ENCODE results near the gene KDM2A. TPM values are rescaled to one million over a fixed set of nuclear protein-coding genes. Genes with fewer than 3 reads are reported as not detected.

Gene KDM2A
- total RNA-seq, 4 donors from 2014 or later: 48.2 to 94.9 (median 73.5) TPM

GRCh38 chr11:67295846-67296245 lies 176.8 kb downstream of the KDM2A start:
- intact Hi-C loops (cut with DNase I; ENCODE audit: low total_unique reads): no loop called here
- H3K4me3 ChIP-seq: no peak overlapping the region
- no peak for DNase-seq
- H3K4me1 ChIP-seq: no peaks in the 10 kb centered on the region
- TF ChIP-seq, protein P1, sequence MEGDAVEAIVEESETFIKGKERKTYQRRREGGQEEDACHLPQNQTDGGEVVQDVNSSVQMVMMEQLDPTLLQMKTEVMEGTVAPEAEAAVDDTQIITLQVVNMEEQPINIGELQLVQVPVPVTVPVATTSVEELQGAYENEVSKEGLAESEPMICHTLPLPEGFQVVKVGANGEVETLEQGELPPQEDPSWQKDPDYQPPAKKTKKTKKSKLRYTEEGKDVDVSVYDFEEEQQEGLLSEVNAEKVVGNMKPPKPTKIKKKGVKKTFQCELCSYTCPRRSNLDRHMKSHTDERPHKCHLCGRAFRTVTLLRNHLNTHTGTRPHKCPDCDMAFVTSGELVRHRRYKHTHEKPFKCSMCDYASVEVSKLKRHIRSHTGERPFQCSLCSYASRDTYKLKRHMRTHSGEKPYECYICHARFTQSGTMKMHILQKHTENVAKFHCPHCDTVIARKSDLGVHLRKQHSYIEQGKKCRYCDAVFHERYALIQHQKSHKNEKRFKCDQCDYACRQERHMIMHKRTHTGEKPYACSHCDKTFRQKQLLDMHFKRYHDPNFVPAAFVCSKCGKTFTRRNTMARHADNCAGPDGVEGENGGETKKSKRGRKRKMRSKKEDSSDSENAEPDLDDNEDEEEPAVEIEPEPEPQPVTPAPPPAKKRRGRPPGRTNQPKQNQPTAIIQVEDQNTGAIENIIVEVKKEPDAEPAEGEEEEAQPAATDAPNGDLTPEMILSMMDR (IDR thresholded peaks at IDR 0.05): no peak
- no peak for TF ChIP-seq POLR2A (IDR thresholded peaks at IDR 0.05)
- no peaks in the 10 kb centered on the region for H3K27me3 ChIP-seq
- no peaks in the 10 kb centered on the region for H3K9me3 ChIP-seq
- no peaks in the 10 kb centered on the region for H3K36me3 ChIP-seq
- H3K27ac ChIP-seq: no peak overlapping the region

DNA sequence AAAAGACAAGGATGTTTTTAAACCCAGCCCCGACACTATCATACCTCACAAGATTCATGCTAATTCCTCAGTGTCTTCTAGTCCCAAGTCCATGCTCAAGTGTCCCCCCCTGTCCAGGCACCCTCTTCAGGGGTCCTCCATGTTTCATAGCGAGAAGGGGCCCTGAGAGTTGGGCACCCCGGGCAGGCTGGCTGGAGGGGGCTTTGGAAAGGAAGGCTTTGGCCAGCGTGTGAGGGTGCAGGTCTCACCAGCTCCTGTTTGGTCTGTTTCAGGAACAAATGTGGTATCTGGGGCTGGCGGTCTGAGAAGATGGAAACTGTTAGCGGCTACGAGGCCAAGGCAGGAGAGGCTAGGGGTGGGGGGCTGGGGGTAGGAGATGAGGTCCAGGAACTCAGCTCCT lies 179.7 kb downstream of the KDM2A start:
- H3K4me3 ChIP-seq: no peak overlapping the region
- intact Hi-C loops (cut with DNase I; ENCODE audit: low total_unique reads): no loop called here
- H3K4me1 ChIP-seq: no peaks in the 10 kb centered on the region
- H3K27me3 ChIP-seq: no peaks in the 10 kb centered on the region
- H3K36me3 ChIP-seq: no peaks in the 10 kb centered on the region
- no peak overlapping the region for H3K27ac ChIP-seq
- no peak for TF ChIP-seq POLR2A (IDR thresholded peaks at IDR 0.05)
- TF ChIP-seq, protein P1 (IDR thresholded peaks at IDR 0.05): no peak
- H3K9me3 ChIP-seq: no peaks in the 10 kb centered on the region
- no peak for DNase-seq

- Histone ChIP-seq H3K27me3 (no peaks in the 10 kb centered on the region), H3K9me3 (no peaks in the 10 kb centered on the region), H3K4me3 (no peak overlapping the region), H3K27ac (no peak overlapping the region), H3K4me1 (no peaks in the 10 kb centered on the region), H3K36me3 (no peaks in the 10 kb centered on the region)
- TF ChIP-seq, protein P1 (IDR thresholded peaks at IDR 0.05): no peak
- no peak for TF ChIP-seq POLR2A (IDR thresholded peaks at IDR 0.05)
- no peak for DNase-seq
- intact Hi-C loops (cut with DNase I; ENCODE audit: low total_unique reads): loop anchor here (5.0 kb wide), 1 partner anchor 37 kb away; no protein-coding TSS in a partner anchor
Observed at GRCh38 chr11:67299471-67300191, 180.6 kb downstream of the KDM2A start.

DNA sequence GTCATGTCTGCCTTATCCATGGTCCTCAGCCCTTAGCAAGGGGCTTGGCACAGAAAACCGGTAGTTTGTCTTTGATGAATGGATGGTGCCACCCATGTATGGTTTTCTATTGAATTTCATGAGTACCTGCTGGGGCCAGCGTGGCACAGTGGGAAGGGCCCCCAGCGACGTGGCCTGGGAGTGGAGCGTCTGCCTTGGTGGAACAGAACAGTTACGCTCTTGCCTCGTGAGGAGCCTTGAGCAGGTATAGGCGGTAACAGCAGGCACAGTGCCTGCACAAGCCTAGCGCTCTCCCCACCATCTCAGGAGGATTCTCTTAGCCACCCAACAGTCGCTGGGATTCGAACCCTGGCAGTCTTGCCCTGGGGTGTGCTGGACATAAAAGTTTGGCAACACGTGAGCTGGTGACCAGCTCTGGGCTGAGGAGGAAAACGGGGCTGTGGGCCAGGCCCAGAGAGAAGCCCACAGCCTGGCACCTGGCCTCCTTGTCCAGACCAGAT lies 181.2 kb downstream of the KDM2A start:
- TF ChIP-seq, protein P1 (IDR thresholded peaks at IDR 0.05): no peak
- no peak for TF ChIP-seq POLR2A (IDR thresholded peaks at IDR 0.05)
- Histone ChIP-seq H3K36me3 (no peaks in the 10 kb centered on the region), H3K4me3 (no peak overlapping the region), H3K27me3 (no peaks in the 10 kb centered on the region), H3K27ac (no peak overlapping the region), H3K9me3 (no peaks in the 10 kb centered on the region), H3K4me1 (no peaks in the 10 kb centered on the region)
- intact Hi-C loops (cut with DNase I; ENCODE audit: low total_unique reads): loop anchor here (5.0 kb wide), 1 partner anchor 38 kb away; no protein-coding TSS in a partner anchor
- DNase-seq: no peak

GRCh38 chr11:67300756-67301312 lies 181.8 kb downstream of the KDM2A start:
- intact Hi-C loops (cut with DNase I; ENCODE audit: low total_unique reads): loop anchor here (5.0 kb wide), 1 partner anchor 39 kb away; no protein-coding TSS in a partner anchor

More at GRCh38 chr11:67300756-67301312, 181.8 kb downstream of the KDM2A start:
- no peaks in the 10 kb centered on the region for H3K4me1 ChIP-seq
- no peaks in the 10 kb centered on the region for H3K36me3 ChIP-seq
- no peaks in the 10 kb centered on the region for H3K9me3 ChIP-seq
- TF ChIP-seq, protein P1 (IDR thresholded peaks at IDR 0.05): no peak
- TF ChIP-seq POLR2A (IDR thresholded peaks at IDR 0.05): no peak
- no peak for DNase-seq
- no peak overlapping the region for H3K4me3 ChIP-seq
- no peaks in the 10 kb centered on the region for H3K27me3 ChIP-seq
- no peak overlapping the region for H3K27ac ChIP-seq

Measured in uterus (tissue), 4 donors.